HT-29 (cell line): ENCODE measurements around the gene FAM120B. TPM values are rescaled to one million over a fixed set of nuclear protein-coding genes. Genes with fewer than 3 reads are reported as not detected.
A peak's percentile ranks its signal among the peaks of the same experiment; 100 is the strongest.
"Not testable (repeated sequence)": the region's sequence is repeated elsewhere in the genome, so short reads cannot be mapped to it uniquely, and the experiment has no call there.

Experiments
- DNase-seq: peaks from one replicate; pipeline ENCODE4 v3.0.0-alpha.2; 2015; ENCODE audit warnings: low spot score
- total RNA-seq: library from RNA; depleted of rRNA; stranded (reverse); fragments of >200 nt; shearing (Covaris generic); gene quantifications from 2 replicates; pipeline ENCODE4 v1.2.3, GENCODE V29; 2014; rRNA removed

The FAM120B gene, protein sequence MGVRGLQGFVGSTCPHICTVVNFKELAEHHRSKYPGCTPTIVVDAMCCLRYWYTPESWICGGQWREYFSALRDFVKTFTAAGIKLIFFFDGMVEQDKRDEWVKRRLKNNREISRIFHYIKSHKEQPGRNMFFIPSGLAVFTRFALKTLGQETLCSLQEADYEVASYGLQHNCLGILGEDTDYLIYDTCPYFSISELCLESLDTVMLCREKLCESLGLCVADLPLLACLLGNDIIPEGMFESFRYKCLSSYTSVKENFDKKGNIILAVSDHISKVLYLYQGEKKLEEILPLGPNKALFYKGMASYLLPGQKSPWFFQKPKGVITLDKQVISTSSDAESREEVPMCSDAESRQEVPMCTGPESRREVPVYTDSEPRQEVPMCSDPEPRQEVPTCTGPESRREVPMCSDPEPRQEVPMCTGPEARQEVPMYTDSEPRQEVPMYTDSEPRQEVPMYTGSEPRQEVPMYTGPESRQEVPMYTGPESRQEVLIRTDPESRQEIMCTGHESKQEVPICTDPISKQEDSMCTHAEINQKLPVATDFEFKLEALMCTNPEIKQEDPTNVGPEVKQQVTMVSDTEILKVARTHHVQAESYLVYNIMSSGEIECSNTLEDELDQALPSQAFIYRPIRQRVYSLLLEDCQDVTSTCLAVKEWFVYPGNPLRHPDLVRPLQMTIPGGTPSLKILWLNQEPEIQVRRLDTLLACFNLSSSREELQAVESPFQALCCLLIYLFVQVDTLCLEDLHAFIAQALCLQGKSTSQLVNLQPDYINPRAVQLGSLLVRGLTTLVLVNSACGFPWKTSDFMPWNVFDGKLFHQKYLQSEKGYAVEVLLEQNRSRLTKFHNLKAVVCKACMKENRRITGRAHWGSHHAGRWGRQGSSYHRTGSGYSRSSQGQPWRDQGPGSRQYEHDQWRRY
- total RNA-seq, result 6.9 and 7.4 TPM in 2 replicates

DNA sequence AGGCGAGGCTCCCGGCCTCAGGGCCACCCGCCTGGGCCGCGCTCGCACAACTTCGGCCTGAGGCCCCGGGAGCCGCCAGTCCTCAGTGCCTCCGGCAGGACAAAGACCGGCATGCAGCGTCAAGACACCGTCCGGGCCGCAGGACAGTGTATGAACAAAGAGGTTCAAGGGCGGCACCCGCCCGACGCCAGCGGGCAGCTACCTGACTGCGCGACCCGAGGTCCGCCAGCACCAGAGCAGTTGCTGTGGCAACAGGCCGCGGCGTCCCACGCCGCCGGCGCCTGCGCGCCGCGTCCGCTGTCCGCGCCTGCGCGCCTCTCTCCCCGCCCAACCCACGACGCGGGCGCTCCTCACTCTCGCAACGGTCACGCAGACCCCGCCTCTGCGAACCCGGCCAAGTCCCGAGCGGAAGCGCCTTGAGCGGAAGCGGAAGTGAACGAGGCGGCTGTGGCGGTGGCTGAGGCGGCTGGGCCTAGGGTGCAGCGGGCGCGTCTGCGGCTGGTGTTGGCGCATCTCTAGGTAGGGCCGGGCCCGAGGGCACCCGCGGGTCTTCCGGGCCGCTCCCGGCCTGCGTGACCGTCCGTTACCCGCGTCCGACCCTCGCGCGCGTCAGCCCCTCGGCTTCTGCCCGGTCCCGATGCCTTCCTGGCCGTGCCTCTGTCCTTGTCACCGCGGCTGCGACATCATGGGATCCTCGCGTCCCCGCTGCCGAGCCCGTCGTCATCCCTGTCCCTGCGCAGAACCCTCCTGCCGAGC lies at the start of gene FAM120B:
FAM120B (plus strand) TSS at position 435 of the 756 bp plus-strand sequence. CDS start 10,633 bp downstream, outside the sequence.
- peak; percentile 94 for DNase-seq

DNA sequence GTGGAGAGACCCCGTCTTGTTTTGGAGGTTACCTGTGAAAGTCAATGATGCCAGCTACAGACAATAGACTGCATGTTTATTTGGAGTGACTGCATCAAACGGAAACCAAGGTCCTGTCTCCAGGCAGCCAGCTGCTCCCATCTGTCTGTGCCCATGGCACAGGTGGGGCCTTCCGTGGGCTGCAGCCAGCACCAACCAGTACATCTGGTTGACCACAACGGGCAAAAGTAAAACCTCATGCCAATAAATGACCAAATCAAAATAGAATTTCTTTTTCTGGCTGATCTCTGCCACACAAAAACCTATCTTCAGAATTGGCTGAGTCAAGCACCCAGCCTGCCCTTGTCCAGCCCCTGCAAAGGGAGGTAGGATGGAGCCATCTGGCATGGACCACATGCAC lies 49.2 kb upstream of the FAM120B start:
- DNase-seq, result no peak

DNA sequence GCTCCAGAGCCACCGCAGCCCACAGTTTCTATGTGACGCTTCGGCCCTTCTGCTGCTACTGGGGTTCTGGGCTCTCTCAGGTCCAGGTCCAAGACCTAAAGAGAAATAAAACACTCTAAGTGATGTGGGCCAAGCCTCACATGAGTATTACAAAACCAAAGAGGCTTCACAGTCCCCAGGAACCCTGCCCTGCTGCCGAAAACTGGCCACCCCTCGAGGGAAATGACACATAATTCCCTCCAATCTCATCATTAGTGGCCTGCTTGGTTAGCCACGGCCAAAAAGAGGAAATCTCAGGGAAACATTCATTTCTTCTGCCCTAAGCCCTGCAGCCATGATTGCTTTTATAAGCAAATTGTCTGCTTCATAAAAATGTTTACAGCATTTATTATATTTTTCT lies 48.2 kb upstream of the FAM120B start:
- no peak for DNase-seq

DNA sequence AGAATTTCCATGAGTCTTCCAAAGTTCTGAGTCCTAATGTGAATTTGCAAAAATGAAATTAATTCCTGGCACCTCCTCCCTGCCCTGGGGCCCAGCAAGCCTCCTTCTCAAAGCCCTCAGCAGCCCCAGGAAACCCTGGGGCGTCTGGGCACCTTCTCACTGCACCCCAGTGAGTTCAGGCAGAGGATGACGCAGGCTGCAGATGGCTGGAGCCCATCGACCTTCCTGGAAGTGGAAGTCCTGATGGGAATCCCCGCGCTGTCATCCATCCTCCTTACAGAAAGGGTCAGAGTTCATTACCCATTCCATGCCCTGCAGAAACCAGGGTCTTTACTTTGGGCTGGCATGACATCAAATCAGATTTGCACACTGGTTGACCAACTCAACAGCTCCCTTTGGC lies 47.3 kb upstream of the FAM120B start:
- DNase-seq, result no peak

DNA sequence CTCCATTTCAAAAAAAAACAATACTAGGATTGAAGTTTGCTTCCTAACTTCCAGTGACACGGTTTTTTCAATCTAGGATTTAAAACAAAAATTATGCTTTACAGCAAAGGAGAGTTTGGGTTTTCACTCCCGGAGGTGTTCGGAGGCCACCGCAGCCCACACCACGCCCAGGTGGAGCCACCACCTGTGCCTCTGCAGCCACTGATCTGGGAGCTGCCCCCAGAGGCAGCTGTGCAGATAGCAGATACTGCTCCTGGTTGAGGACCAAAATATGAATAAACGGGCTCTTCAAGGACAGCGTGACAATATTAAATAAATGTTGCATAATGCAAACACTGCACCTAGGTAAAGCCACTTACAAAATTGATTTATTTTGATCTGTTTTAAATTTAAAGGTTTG lies 45.9 kb upstream of the FAM120B start:
- DNase-seq, result peak; percentile 14

DNA sequence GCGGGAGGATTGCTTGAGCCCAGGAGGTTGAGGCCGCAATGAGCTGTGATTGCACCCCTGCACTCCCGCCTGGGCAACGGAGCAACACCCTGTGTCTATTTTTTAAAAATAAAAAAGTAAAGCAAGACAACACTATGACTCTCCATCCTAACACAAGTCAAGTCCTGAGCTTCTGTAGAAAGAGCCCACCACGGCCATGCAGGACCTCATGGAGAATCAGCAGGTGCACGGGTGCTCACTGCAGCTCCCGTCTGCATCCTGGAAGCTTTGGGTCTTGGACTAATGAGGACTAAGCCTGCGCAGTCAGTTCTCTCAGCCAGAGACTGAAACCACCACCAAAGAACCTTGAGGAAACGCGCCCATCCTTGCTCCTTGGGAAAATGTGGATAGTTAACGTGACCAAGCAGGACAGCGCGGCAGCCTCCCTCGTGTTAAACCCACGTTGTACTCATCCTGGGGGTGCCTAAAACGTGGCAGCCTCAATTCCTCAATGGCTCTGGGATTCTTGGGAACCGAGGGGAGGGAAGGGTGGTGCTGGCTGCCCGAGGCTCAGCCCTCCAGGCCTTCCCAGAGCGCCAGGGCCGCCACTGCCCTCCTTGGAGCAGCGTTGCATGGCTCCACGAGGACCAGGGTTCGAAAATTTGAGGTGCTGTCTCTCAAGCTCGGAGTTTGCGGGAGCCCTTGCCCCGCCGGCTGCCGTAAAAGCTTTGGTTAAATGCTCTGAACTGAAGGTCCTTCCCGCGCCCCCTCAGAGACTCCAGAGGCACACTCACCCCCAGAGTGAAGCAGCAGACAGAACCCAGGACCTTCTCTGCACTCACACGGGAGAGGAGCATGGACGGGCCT lies 44.7 kb upstream of the FAM120B start:
- no peak for DNase-seq

DNA sequence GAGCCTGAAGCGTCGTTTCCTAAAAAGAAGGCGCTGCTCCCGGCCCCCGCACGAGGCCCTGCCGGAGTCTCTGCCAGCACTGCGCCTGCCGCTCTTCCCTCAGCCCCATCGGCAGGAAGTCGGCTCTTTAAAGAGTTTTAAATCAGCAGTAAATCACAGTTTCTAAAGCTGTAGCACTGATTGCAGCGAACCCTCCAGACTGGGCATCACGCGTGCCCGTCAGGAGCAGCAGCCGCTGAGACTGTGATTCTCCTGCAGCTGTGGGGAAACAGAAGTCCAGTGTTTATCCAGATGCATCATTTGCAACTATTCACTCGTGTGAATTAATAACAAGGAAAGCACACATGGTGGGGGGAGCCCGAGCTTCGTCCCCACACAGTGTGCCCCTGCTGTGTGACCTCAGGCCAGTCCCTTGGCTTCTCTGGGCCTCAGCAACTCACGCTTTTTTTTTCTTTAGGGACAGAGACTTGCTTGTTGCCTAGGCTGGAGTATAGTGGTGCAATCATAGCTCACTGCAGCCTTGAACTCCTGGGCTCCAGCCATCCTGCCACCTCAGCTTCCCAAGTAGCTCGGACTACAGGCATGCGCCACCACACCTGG lies 44.0 kb upstream of the FAM120B start:
- DNase-seq, result no peak

DNA sequence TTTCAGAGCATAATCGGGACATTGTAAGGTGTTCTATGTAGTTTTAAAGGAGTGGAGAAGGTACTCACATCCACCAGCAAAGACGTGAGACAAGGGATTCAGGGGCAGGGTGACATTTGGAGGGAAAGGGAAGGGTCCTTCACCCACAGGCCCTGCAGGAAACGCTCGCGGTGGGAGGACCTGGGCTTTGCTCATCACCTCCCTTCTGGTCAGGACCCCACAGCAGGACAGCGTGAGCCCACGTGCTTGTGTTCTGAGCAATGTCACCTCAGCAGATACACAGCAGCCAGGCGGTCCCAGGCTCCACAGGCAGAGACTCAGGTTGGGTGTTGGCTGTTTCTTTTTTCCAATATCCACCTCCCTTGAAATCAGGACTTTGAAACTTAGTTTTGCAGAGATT lies 43.1 kb upstream of the FAM120B start:
- no peak for DNase-seq

DNA sequence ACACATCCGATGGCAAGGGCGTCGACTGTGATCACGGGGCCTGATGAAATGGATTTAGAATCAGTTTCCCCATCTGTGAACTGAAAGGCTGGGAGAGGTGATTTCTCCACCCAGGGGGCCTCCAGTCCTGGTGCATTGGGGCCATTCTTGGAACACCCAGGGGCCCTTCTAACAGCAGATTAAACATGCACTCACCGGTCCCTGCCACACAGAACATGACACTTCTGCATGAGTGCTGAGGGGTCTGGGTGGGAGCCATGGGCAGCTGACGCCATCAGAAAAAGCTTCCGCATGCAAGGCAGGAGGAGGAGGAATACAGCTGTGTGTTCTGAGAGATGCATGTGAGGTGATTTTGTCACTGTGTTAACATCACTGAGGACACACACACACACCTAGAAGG lies 42.5 kb upstream of the FAM120B start:
- DNase-seq, result no peak

DNA sequence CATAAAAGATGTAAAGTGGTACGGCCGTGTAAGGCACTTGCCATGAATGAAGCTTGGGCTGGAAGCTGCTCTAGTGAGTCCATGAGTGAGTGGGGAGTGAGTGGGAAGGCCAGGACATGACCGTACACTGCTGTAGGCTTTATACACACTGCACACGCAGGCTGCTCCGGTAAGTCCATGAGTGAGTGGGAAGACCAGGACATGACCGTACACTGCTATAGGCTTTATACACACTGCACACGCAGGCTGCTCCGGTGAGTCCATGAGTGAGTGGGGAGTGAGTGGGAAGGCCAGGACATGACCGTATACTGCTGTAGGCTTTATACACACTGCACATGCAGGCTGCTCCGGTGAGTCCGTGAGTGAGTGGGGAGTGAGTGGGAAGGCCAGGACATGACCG lies 41.9 kb upstream of the FAM120B start:
- not testable (repeated sequence) for DNase-seq

DNA sequence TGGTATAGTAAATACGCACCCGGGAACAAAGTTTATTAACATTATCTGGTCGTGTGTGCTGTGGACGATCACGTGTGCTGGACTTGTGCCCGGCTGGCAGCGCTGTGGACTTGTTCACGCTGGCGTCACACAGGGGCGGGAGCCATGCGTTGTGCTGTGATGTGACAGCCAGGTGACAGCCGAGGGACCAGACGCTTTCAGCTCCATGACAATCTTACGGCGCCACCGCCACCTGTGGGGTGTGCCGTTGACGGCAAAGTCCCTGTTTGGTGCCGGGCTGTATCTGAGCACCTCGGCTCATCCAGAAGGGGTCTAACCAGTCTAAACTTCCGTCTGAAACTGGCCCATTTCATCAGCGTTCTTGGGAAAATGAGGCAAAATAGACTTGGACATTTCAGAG lies 40.9 kb upstream of the FAM120B start:
- peak; percentile 62 for DNase-seq

DNA sequence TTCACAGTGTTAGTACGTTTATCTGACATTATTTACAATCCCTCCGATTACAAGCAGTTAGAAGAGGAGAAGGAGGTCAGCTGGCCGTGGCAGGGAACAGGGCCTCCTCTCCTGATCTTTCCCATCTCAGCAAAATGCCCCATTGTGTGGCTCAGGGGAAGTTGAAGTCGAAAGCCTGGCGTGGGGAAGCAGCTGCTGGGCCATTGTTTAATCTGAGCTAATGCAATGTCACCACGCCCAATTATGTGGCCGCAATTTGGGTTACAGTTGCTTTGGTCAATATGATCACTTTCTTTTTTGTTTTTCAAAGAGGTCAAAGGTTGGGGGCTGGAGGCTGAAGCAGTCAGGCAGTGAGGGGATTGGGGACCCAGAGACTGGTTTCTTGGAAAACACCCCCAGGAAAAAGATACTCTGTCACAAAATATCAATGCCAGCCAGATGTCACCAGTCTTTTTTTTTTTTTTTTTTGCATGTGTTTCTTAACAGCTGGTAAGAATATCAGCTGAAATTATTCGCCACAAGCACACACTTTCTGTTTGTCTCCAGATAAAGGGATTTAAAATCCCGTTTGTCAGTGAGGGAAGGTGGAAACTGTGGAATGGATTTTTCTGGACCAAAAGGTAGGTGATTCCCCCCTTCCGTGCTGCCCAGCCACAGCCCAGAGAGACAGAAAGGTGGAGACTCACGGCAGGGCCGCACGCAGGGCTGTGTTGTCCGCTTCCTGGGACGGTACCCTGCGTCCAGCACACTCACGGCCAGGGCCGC lies 40.3 kb upstream of the FAM120B start:
- DNase-seq, result no peak

DNA sequence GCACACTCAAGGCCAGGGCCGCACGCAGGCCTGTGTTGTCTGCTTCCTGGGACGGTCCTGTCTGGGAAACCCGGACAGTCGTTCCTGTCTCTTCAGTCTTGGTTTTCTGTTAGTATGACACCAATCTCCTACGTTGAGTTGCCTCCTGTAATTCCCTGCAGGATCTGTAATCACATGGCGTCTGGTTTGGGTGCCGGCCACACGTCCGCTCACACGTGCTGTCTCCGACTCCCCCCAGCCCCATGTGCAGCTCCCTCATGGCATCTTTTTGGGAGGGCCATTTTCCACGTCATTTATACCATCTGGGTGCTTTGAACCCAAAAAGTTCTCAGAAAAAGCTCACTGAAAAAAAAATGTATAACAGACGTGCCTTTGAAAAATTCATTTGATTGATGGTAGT lies 38.9 kb upstream of the FAM120B start:
- DNase-seq, result no peak

DNA sequence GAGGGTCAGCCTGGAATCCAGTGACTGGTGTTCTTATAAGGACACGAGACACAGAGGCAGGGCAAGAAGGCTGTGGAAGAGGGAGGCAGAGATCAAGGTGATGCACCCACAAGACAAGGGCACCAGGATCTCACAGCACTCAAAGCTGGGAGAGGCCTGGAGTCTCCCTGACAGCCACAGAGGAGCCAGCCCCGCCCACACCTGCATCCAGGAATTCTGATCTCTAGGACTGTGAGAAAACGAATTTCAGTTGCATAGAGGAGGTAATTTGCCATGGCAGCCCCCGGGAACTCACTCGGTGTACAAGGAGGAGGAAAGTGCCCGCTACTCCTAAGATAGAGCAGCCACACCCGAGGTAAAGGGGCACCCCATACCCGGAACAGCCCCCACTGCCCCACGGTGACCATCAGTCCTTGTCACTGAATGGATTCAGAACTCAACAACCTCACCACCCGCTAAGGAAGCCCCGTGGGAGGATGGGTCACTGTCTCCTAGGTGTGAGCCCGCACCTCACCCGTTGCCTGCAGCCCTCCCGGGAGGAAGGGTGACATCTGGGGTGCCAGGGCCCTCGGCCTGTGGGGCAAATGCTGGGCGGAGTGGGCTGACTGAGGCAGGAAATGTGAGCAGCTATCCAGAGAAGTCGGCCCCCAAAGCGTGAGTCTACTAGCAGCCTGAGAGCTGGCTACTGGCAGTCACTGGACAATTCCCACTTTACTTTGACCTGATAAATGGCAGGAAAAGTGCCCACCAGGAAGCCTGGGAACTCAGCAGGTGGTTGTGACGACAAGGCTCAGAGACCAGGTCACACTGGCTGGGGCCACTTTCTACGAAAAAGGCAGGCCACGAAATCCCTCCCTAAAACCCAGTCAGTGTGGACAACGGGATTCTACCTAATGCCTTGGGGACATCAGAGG lies 38.1 kb upstream of the FAM120B start:
- no peak for DNase-seq

DNA sequence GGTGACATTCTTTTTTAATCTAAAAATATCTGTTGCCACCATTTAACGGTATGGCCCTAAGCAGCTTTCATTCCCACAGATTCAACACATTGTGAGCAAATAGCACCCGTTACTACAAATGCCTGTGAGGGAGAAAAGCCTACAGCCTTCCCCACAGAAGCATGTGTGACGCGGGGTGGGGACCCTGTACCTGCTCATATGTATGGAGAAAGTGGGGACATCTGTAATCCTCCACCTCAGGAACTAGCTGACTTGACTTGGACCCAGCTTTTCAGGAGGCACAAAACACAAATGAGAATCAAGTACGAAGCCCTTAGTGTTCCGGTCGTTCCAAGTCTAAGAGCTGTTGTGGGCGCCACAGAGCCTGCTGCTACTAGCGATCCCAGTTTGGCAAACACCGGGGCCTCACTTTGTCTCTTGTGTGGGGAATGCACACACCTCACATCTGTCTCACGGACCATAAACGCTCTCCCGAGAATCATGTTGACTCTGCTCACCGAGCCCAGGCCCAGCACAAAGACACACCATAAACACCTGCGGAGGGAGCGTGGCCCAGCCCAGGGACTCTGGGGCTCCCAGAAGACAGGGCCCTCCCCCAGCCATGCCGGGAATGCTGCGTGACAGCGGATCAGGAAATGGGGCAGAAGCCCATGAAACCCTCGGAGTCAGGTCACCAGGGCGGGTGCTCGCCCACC lies 37.3 kb upstream of the FAM120B start:
- DNase-seq, result no peak

DNA sequence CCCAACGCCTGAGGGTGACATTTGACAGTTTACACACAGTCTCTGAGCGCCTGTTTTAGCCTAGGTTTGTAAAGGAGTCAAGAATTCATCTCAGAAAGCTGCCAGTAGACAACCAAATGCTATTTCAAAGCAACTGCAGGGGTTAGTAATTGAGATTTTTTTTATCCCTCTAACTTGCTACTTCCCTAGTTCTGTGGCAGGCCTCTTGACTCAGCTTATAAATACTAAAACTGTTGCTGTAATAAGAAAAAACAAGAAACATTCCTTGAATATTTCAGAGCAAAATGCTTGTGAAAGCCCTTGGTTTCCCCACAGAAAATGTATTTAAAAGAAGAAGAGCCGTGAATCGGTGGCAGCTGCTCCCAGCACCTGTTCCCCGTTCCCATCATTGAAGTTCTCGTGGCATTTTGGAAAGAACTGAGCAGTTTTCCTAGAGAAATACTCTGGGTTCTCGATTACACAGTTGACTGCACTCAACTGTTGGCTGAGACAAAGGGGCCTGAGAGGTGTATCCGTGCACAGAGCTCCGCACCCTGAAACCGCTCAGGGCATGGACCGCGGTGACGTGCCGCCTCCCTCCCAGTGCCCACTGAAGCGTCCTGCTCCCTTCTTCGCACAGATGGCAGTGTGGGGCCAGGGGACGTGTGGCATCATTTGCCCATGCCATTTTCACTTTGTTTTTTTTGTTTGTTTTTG lies 36.6 kb upstream of the FAM120B start:
- DNase-seq, result no peak

DNA sequence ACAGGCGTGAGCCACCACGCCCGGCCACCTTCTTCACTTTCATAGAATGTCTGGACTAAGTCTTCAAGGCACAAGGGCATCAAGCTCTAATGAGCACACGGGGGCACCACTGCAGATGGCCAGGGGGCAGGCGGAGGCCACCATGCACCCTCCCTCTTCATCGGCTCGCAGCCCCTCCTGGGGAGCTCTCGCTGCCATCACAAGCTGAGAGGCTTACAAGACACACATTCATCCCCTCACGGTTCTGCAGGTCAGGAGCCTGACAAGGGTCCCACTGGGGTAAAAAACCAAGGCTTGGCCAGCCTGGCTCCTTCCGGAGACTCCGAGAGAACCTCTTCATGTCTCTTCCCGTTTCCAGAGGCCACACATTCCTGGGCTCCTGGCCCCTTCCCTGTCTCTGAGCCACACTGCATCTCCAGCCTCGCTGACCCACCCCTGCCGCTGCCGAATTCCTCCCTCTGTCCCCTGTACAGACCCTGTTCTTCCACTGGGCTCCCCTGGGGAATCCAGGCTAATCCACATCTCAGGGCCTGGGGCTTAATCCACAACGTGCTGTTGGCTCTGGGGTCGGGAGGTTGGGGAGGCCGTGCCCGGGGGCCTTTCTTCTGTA lies 35.5 kb upstream of the FAM120B start:
- no peak for DNase-seq
